GM12891 (cell line): ENCODE data around the gene TRIM25.

Source experiments
- DNase-seq: peaks from one replicate; pipeline ENCODE4 v3.0.0; 2011; ENCODE audit warnings: low spot score; ENCODE audit not compliant: insufficient read length
- FAIRE-seq: peaks from 2 replicates; lab custom pipeline; 2011; peaks lifted over from hg19 to GRCh38; lab: Jason Lieb, UNC
- PAX5 ChIP-seq: IDR thresholded peaks from 2 replicates; pipeline ENCODE4 v1.6.1; 2011; ENCODE audit warnings: low read length, moderate library complexity, mild to moderate bottlenecking; ENCODE audit not compliant: insufficient read depth, severe bottlenecking
- POLR2A ChIP-seq: IDR thresholded peaks from 2 replicates; pipeline ENCODE4 v1.6.1; 2011; ENCODE audit warnings: low read depth, low read length, control low read depth
- POLR2AphosphoS5 ChIP-seq: IDR thresholded peaks from 2 replicates; pipeline ENCODE4 v1.6.1; 2011; ENCODE audit warnings: low read depth, low read length, control low read depth
- POU2F2 ChIP-seq: IDR thresholded peaks from 2 replicates; pipeline ENCODE4 v1.6.1; 2011; ENCODE audit warnings: low read depth, mild to moderate bottlenecking, control low read depth, low read length, moderate library complexity
- SPI1 ChIP-seq: IDR thresholded peaks from 2 replicates; pipeline ENCODE4 v1.6.1; 2011; ENCODE audit warnings: low read depth, low read length, control low read depth
- TAF1 ChIP-seq: IDR thresholded peaks from 2 replicates; pipeline ENCODE4 v1.6.1; 2011; ENCODE audit warnings: low read depth, low read length, control low read depth

The TRIM25 gene

GRCh38 chr17:56887105-56887504, 26.7 kb downstream of the TRIM25 start:
- FAIRE-seq (no peak), DNase-seq (no peak)
- TF ChIP-seq POU2F2 = no peak
- TF ChIP-seq PAX5 = no peak
- TF ChIP-seq TAF1 = no peak
- TF ChIP-seq POLR2AphosphoS5 = 0 out of 2 replicates have a peak, but pooled peaks have one; percentile 13

DNA sequence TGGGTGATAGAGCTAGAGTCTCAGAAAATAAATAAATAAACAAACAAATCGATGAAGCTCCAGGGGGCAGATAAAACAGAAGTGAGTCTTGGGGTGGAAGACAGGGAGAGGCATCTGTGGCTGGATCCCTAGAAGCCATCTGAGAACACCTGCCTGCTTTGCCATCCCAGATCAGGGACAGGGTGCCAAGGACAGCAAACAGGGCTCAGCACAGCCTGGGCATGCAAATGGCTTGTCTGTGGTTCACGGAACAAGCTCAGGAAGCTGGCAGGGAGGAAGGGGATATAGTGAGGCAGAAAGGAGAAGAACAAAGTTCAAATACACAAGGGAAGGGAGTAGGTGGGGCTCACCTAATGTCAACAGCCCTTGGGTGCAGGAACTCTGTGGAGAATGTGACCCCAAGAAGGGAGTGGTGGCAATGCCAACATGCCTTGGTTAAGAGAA, 27.5 kb downstream of the TRIM25 start:
- TF ChIP-seq PAX5 (no peak), POLR2A (0 out of 2 replicates have a peak, but pooled peaks have one; percentile 19)
- FAIRE-seq = no peak
- no peak for DNase-seq

DNA sequence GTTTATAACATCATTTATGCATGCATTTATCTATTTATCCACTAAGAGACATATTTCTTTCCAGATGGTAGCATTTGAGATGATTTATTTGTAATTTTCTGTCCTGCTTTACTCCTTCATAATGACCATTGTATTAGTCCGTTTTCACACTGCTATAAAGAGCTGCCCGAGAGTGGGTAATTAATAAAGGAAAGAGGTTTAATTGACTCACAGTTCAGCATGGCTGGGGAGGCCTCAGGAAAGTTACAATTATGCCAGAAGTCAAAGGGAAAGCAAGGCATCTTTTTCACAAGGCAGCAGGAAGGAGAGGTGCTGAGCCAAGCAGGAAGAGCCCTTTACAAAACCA, 28.6 kb downstream of the TRIM25 start:
- TF ChIP-seq PAX5 = no peak
- DNase-seq = no peak
- FAIRE-seq = no peak

- TF ChIP-seq TAF1 (no peak), POLR2AphosphoS5 (peak; percentile 17; the same call in 1 of the 2 replicates), POLR2A (no peak)
- FAIRE-seq (no peak), DNase-seq (no peak)
These were observed 29.2 kb downstream of the TRIM25 start for GRCh38 chr17:56884483-56885311.

DNA sequence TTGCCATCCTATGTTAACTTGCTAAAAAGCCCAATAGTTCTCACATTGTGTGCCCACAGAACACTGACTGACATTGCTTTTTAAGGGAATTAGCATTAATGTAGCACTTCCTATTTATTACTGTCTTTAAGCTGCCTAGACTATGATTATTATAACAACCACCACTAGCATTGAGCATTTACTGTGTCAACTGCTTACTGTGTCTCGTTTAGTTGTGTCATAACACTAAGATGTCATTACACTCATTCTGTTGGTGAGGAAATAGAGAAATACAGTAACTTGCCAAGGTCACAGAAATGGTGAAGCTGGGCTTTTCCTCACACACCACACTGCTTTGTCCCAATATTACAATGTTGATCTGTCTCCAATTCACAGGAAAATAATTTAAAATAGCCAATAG, 30.2 kb downstream of the TRIM25 start:
- FAIRE-seq (no peak), DNase-seq (no peak)
- no peak for TF ChIP-seq TAF1
- no peak for TF ChIP-seq PAX5
- no peak for TF ChIP-seq SPI1
- no peak for TF ChIP-seq POLR2A
- TF ChIP-seq POLR2AphosphoS5 = no peak
- no peak for TF ChIP-seq POU2F2

GRCh38 chr17:56881685-56882295, 32.1 kb downstream of the TRIM25 start:
- TF ChIP-seq TAF1 = no peak
- no peak for TF ChIP-seq PAX5
- TF ChIP-seq POLR2AphosphoS5 = no peak
- TF ChIP-seq POU2F2 = no peak
- TF ChIP-seq SPI1 = no peak
- TF ChIP-seq POLR2A = no peak
- peak; percentile 5 for FAIRE-seq
- no peak for DNase-seq

GRCh38 chr17:56880571-56880970, 33.3 kb downstream of the TRIM25 start:
- TF ChIP-seq POU2F2 (no peak), TAF1 (no peak), POLR2A (no peak), SPI1 (no peak), POLR2AphosphoS5 (no peak), PAX5 (no peak)
- FAIRE-seq (peak; percentile 13), DNase-seq (no peak)

GRCh38 chr17:56880133-56880532, 33.7 kb downstream of the TRIM25 start:
- DNase-seq = no peak
- FAIRE-seq = no peak
- TF ChIP-seq POLR2A (no peak), PAX5 (no peak), SPI1 (peak; percentile 67), TAF1 (no peak)

GRCh38 chr17:56879280-56879679, 34.6 kb downstream of the TRIM25 start:
- FAIRE-seq (no peak), DNase-seq (no peak)
- no peak for TF ChIP-seq POLR2AphosphoS5
- TF ChIP-seq SPI1 = no peak
- TF ChIP-seq POU2F2 = no peak
- no peak for TF ChIP-seq POLR2A
- no peak for TF ChIP-seq PAX5
- no peak for TF ChIP-seq TAF1

- TF ChIP-seq SPI1 = no peak
- FAIRE-seq (no peak), DNase-seq (no peak)
These were observed 37.1 kb downstream of the TRIM25 start for GRCh38 chr17:56876766-56877179.

DNA sequence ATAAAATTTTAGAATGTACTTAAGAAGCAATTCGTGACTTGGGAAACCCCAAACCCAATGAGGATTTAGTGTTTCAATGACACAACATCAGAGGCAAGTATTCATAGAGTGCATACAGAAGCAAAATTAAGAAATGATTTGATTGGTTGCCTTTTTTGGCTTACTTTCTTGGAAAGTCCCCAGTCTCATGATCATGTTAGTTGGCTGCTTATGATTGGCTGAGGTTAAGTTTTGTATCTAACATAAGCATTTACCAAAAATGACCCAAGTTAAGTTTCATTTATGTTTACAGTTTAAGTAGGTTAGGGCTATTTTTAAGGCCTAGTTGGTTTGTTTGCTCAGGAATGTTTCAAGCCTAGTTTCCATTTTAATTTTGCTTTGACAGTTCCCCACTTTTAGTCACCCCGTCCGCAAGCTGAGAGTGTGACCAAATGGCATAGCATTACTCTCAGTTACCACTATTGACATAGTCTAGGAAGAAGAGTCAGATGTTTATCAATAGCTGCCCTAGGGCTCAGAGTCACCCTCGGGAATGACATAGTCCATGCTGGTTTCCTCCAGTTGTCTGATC, 43.7 kb downstream of the TRIM25 start:
- TF ChIP-seq POU2F2 = peak; percentile 34; the same call in 1 of the 2 replicates
- TF ChIP-seq POLR2A = no peak
- no peak; the same call in 1 of the 2 replicates for TF ChIP-seq TAF1
- TF ChIP-seq PAX5 = no peak
- TF ChIP-seq POLR2AphosphoS5 = no peak
- 0 out of 2 replicates have a peak, but pooled peaks have one; percentile 18 for TF ChIP-seq SPI1
- no peak for DNase-seq
- FAIRE-seq = peak; percentile 47
